GM06990 (cell line): ENCODE data around the gene ZNF189.

ENCODE experiments used
- DNase-seq: peaks from one replicate; pipeline ENCODE4 v3.0.0-alpha.2; 2011; ENCODE audit not compliant: insufficient read length; ENCODE audit errors: extremely low read depth
- H3K27me3 ChIP-seq: replicated peaks from 2 replicates; pipeline ENCODE4 v1.6.0; 2011; ENCODE audit warnings: low read length; ENCODE audit not compliant: control insufficient read depth, insufficient read depth
- H3K36me3 ChIP-seq: 2 replicates; pipeline ENCODE4 v1.5.1; 2011; ENCODE audit warnings: low read length; ENCODE audit not compliant: control insufficient read depth, insufficient read depth
- H3K4me3 ChIP-seq: replicated peaks from 2 replicates; pipeline ENCODE4 v1.5.1; 2011; ENCODE audit warnings: low read depth, mild to moderate bottlenecking, control low read depth, low read length
- TF ChIP-seq, protein P1 (sequence below): IDR thresholded peaks from 2 replicates; pipeline ENCODE4 v1.5.1; 2011; ENCODE audit warnings: low read length, control low read depth, mild to moderate bottlenecking, inconsistent platforms; ENCODE audit not compliant: insufficient read depth, poor library complexity, severe bottlenecking

ZNF189 gene

DNA sequence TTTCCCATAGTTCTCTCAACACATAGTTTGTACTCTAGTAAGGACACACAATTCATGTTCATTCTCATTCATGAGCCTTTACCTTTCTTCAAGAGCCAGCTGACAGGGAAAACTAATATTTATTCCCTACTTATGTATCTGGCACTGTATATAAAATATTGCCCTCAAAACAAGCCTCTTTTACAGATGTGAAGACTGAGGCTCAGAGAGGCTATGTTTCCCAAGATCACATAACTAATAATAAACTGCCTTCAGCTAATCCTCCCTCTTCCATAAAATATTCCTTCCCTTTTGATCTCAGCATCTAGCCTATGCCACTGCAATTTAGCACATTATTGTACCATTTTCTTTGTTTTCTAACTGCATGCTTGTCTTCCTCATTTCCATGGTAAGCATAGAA, 18.7 kb downstream of the ZNF189 start:
- TF ChIP-seq, protein P1, sequence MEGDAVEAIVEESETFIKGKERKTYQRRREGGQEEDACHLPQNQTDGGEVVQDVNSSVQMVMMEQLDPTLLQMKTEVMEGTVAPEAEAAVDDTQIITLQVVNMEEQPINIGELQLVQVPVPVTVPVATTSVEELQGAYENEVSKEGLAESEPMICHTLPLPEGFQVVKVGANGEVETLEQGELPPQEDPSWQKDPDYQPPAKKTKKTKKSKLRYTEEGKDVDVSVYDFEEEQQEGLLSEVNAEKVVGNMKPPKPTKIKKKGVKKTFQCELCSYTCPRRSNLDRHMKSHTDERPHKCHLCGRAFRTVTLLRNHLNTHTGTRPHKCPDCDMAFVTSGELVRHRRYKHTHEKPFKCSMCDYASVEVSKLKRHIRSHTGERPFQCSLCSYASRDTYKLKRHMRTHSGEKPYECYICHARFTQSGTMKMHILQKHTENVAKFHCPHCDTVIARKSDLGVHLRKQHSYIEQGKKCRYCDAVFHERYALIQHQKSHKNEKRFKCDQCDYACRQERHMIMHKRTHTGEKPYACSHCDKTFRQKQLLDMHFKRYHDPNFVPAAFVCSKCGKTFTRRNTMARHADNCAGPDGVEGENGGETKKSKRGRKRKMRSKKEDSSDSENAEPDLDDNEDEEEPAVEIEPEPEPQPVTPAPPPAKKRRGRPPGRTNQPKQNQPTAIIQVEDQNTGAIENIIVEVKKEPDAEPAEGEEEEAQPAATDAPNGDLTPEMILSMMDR: no peak
- no peaks in the 10 kb centered on the region for H3K27me3 ChIP-seq
- no peaks in the 10 kb centered on the region for H3K36me3 ChIP-seq
- no peak for DNase-seq
- no peak overlapping the region for H3K4me3 ChIP-seq

DNA sequence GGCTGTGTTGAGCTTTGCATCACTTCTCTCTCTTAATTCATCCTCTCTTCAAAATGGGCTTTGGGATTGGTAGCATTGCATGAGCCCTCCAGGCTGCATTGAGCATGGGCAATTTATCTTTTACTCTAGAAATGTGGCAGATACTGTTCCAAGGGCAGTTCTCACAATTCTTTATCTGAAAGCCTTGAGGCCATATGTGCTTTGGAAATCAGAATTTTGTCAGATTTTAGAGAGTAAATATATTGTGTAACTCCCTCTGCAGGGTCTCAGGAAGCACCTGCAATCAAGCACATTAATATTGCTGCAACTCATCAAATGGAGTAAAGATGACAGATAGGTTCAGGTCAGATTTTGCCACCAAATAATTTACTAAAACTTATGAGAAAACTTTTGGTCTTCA, 19.3 kb downstream of the ZNF189 start:
- H3K4me3 ChIP-seq: no peak overlapping the region
- TF ChIP-seq, protein P1: no peak
- no peaks in the 10 kb centered on the region for H3K36me3 ChIP-seq
- DNase-seq: no peak
- H3K27me3 ChIP-seq: no peaks in the 10 kb centered on the region

DNA sequence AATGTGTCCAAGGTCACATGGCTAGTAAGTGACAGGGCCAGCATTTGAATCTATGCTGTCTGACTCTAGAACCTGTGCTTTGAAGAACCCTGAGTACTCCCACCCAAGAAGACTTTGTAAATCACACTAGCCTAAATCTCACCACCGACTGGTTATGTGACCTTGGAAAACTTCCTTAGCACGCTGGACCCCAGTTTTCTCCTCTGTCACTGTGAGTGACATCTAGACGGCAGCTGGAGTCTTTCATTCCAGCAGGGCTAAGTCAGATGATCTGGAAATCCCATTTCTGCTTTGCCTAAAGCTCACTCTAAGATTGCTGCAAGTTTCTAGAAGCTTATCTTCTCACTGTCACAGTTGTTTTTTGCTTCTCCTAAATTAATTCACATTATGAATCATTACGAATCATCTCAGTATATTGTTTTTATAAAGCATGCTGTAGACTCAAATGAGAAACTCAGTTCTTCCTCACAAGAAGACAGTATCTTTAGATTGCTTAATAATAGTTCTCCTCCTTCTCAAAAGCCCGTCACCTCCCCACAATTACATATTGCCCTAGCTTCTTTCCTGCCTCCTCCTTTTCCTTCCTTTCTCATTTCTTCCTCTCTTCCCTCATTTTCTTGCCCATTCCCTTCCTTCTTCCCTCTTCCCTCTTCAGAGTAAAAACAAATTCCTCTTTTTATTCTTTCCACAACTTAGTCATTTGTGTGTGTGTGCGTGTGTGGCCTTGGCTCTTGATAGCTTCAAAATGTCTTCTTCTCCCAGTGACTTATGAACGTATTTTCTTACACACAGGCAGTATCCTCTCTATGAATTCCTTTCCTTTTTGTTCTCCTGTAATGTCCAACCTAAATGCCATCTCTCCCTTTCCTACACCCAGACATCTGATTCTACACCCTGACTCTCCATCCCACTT, 20.1 kb downstream of the ZNF189 start:
- TF ChIP-seq, protein P1: no peak
- DNase-seq: no peak
- Histone ChIP-seq H3K4me3 (no peak overlapping the region), H3K36me3 (no peaks in the 10 kb centered on the region), H3K27me3 (no peaks in the 10 kb centered on the region)

DNA sequence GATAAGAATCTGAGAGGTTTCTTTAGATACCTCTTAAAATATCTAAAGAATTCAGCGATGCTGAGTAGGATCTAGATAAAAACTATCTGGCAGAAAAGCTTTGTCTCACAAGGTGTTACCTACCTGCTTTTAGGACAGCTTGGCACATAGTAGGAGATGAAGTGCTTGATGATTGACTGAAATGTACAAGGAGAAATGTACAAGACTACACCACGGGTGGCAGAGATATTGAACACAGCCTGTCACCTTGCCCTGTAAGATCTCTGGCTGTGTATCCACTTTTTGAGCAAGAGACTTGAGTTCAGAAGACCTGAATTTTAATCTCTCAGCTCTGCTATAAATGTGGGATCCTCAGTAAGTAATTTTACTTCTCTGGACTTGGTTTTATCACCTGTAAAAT, 21.2 kb downstream of the ZNF189 start:
- no peaks in the 10 kb centered on the region for H3K36me3 ChIP-seq
- no peaks in the 10 kb centered on the region for H3K27me3 ChIP-seq
- H3K4me3 ChIP-seq: no peak overlapping the region
- no peak for DNase-seq
- TF ChIP-seq, protein P1: no peak

DNA sequence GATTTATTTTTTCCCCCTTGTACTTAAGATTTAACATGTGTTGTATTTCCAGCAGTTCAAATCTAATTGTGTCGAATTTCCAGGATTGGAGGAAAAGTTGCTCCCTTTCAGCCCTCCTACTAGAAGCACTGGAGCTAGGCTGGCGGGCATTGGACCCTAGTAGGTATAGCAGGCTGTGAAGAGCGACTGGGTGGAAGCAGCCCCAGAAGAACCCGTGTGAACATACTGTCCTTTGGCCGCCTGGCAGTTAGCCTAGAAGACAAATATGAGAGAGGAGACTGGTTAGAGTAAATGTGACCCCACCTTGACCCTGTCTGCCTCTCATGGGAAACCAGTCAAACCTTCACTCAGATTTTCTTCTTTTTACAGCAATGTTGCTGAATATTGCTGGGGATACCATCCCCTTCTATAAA, 23.0 kb downstream of the ZNF189 start:
- Histone ChIP-seq H3K36me3 (no peaks in the 10 kb centered on the region), H3K27me3 (no peaks in the 10 kb centered on the region), H3K4me3 (no peak overlapping the region)
- no peak for DNase-seq
- TF ChIP-seq, protein P1: no peak
